GM18870 (cell line): ENCODE data around the gene NFIA.

ENCODE experiments used
- ATAC-seq: cut with Tn5 transposase; IDR thresholded peaks from one replicate; pipeline ENCODE4 v1.9.1; 2021; ENCODE audit warnings: moderate library complexity; ENCODE audit not compliant: unreplicated experiment

NFIA gene

GRCh38 chr1:61344696-61345095, 262.3 kb downstream of the NFIA start:
- ATAC-seq, result no peak

GRCh38 chr1:61348025-61348665, 265.8 kb downstream of the NFIA start:
- ATAC-seq, result no peak

- ATAC-seq, result no peak
These were observed 270.6 kb downstream of the NFIA start for GRCh38 chr1:61352845-61353435.

- no peak for ATAC-seq
These were observed 271.5 kb downstream of the NFIA start for GRCh38 chr1:61353797-61354406.

- no peak for ATAC-seq
These were observed 273.7 kb downstream of the NFIA start for GRCh38 chr1:61356016-61356415.

- ATAC-seq, result no peak
These were observed 274.6 kb downstream of the NFIA start for GRCh38 chr1:61356995-61357394.

- ATAC-seq, result no peak
These were observed 275.2 kb downstream of the NFIA start for GRCh38 chr1:61357539-61357938.

GRCh38 chr1:61358770-61359455, 276.6 kb downstream of the NFIA start:
- no peak for ATAC-seq

- ATAC-seq, result no peak
These were observed 279.6 kb downstream of the NFIA start for GRCh38 chr1:61361931-61362330.

GRCh38 chr1:61362351-61362750, 280.0 kb downstream of the NFIA start:
- no peak for ATAC-seq

- ATAC-seq, result no peak
These were observed 286.0 kb downstream of the NFIA start for GRCh38 chr1:61368366-61368765.

GRCh38 chr1:61368876-61369275, 286.5 kb downstream of the NFIA start:
- ATAC-seq, result no peak

GRCh38 chr1:61370177-61370912, 288.0 kb downstream of the NFIA start:
- no peak for ATAC-seq

GRCh38 chr1:61370913-61371279, 288.5 kb downstream of the NFIA start:
- ATAC-seq, result no peak

GRCh38 chr1:61372944-61373343, 290.6 kb downstream of the NFIA start:
- ATAC-seq, result no peak

- ATAC-seq, result no peak
These were observed 291.8 kb downstream of the NFIA start for GRCh38 chr1:61374156-61374555.

- no peak for ATAC-seq
These were observed 292.9 kb downstream of the NFIA start for GRCh38 chr1:61375082-61375880.

GRCh38 chr1:61376151-61376550, 293.8 kb downstream of the NFIA start:
- no peak for ATAC-seq

- no peak for ATAC-seq
These were observed 295.0 kb downstream of the NFIA start for GRCh38 chr1:61377242-61377958.
